KBM-7 (cell line): Measurements from ENCODE around the gene TLE2.
"Not testable (repeated sequence)": the region's sequence is repeated elsewhere in the genome, so short reads cannot be mapped to it uniquely, and the experiment has no call there.

Experiments used
- DNase-seq: peaks from one replicate; pipeline ENCODE4 v3.0.0-alpha.2; 2015
- in situ Hi-C: fragments of 300-500 bp; cut with MboI; formaldehyde crosslinking; loops from 2 replicates; pipeline ENCODE4 v1.14.3; 2020; ENCODE audit warnings: low sequenced_read_pairs, low pct_unique_long_range_greater_than_20kb, mixed read lengths

The TLE2 gene

GRCh38 chr19:2994588-2995131 lies 34.4 kb downstream of the TLE2 start:
- in situ Hi-C loops = no loop called here
- DNase-seq = no peak

GRCh38 chr19:2993579-2993978 lies 35.5 kb downstream of the TLE2 start:
- no peak for DNase-seq
- in situ Hi-C loops = no loop called here

GRCh38 chr19:2992958-2993357 lies 36.1 kb downstream of the TLE2 start:
- DNase-seq = no peak
- in situ Hi-C loops = no loop called here

- not testable (repeated sequence) for DNase-seq
Observed at GRCh38 chr19:2992333-2992732, 36.7 kb downstream of the TLE2 start.

GRCh38 chr19:2989236-2989946 lies 39.7 kb downstream of the TLE2 start:
- in situ Hi-C loops = no loop called here
- DNase-seq = no peak

More at GRCh38 chr19:2992333-2992732, 36.7 kb downstream of the TLE2 start:
- in situ Hi-C loops = not testable (repeated sequence)

- in situ Hi-C loops = no loop called here
- no peak for DNase-seq
Observed at GRCh38 chr19:2988568-2988967, 40.5 kb downstream of the TLE2 start.

- no peak for DNase-seq
- in situ Hi-C loops = no loop called here
Observed at GRCh38 chr19:2987797-2988196, 41.3 kb downstream of the TLE2 start.

GRCh38 chr19:2986951-2987524 lies 42.0 kb downstream of the TLE2 start:
- in situ Hi-C loops = no loop called here

GRCh38 chr19:2984215-2984528 lies 44.9 kb downstream of the TLE2 start:
- no peak for DNase-seq

More at GRCh38 chr19:2986951-2987524, 42.0 kb downstream of the TLE2 start:
- DNase-seq = no peak

GRCh38 chr19:2983351-2984214 lies 45.5 kb downstream of the TLE2 start:
- no peak for DNase-seq
- in situ Hi-C loops = no loop called here

More at GRCh38 chr19:2984215-2984528, 44.9 kb downstream of the TLE2 start:
- in situ Hi-C loops = no loop called here

GRCh38 chr19:2982983-2983350 lies 46.1 kb downstream of the TLE2 start:
- no peak for DNase-seq
- in situ Hi-C loops = no loop called here

- in situ Hi-C loops = no loop called here
- DNase-seq = no peak
Observed at GRCh38 chr19:2982561-2982960, 46.5 kb downstream of the TLE2 start.

- DNase-seq = no peak
- in situ Hi-C loops = no loop called here
Observed at GRCh38 chr19:2981898-2982297, 47.2 kb downstream of the TLE2 start.

- DNase-seq = no peak
- in situ Hi-C loops = no loop called here
Observed at GRCh38 chr19:2978772-2979171, 50.3 kb downstream of the TLE2 start.

- DNase-seq = no peak
- in situ Hi-C loops = no loop called here
Observed at GRCh38 chr19:2978166-2978767, 50.8 kb downstream of the TLE2 start.

GRCh38 chr19:2977746-2978138 lies 51.3 kb downstream of the TLE2 start:
- in situ Hi-C loops = no loop called here
- DNase-seq = peak; percentile 20

- in situ Hi-C loops = no loop called here
Observed at GRCh38 chr19:2977001-2977745, 51.9 kb downstream of the TLE2 start, which contains the start of gene TLE6. Gene TLE6 (plus strand): TSS chr19:2977564. CDS start chr19:2978234, 670 bp downstream.

GRCh38 chr19:2976609-2977000 lies 52.5 kb downstream of the TLE2 start:
- no peak for DNase-seq
- in situ Hi-C loops = no loop called here

More at GRCh38 chr19:2977001-2977745, 51.9 kb downstream of the TLE2 start, which contains the start of gene TLE6:
- DNase-seq = peak; percentile 95
